HepG2 (cell line): Measurements from ENCODE around the gene PCARE.

Experiments
- ELF4 ChIP-seq: sonication (generic); formaldehyde crosslinking; IDR thresholded peaks from 2 replicates; pipeline ENCODE4 v1.5.0; 2020; ENCODE audit warnings: missing genetic modification reagents, mild to moderate bottlenecking, moderate library complexity, borderline replicate concordance
- GABPA ChIP-seq, 2 experiments: IDR thresholded peaks; 2 replicates each; pipeline ENCODE4 v1.6.1; 2011 to 2016; ENCODE audit warnings: low read depth in 2 of 2, low read length in 1 of 2, missing biosample characterization in 1 of 2, missing genetic modification characterization in 1 of 2
- MAFK ChIP-seq, 2 experiments: IDR thresholded peaks in 1 of 2; conservative IDR thresholded peaks in 1 of 2; 2 replicates each; pipeline ENCODE4 v1.6.1; 2011; ENCODE audit warnings: improper control_type of control experiment in 2 of 2, low read length in 2 of 2
- ZNF431 ChIP-seq: sonication (generic); formaldehyde crosslinking; IDR thresholded peaks from 2 replicates; pipeline ENCODE4 v1.9.0; 2022; ENCODE audit warnings: missing genetic modification reagents, low read depth, mild to moderate bottlenecking, borderline replicate concordance
- TF ChIP-seq, protein P1 (sequence below): sonication (generic); formaldehyde crosslinking; IDR thresholded peaks from 2 replicates; pipeline ENCODE4 v1.5.0; 2020; ENCODE audit warnings: mild to moderate bottlenecking, missing genetic modification reagents, moderate library complexity
- TF ChIP-seq, protein P2 (sequence below): sonication (generic); formaldehyde crosslinking; IDR thresholded peaks from 2 replicates; pipeline ENCODE4 v1.4.0; 2020; ENCODE audit warnings: missing genetic modification reagents

GRCh38 chr2:29035016-29035745 is 39.1 kb downstream of the PCARE start:
- TF ChIP-seq ZNF431 (CRISPR knock-in tag) (no peak), MAFK (conservative IDR thresholded peaks at IDR 0.05 in 1 of 2, IDR thresholded peaks at IDR 0.05 in 1 of 2; ENCODE audit: low read length in 2 of 2) (no peak), ELF4 (CRISPR knock-in tag) (no peak), GABPA (IDR thresholded peaks at IDR 0.05; ENCODE audit: low read depth, low read length) (no peak), GABPA (CRISPR knock-in tag; IDR thresholded peaks at IDR 0.05; ENCODE audit: low read depth) (no peak)
- TF ChIP-seq, protein P1, sequence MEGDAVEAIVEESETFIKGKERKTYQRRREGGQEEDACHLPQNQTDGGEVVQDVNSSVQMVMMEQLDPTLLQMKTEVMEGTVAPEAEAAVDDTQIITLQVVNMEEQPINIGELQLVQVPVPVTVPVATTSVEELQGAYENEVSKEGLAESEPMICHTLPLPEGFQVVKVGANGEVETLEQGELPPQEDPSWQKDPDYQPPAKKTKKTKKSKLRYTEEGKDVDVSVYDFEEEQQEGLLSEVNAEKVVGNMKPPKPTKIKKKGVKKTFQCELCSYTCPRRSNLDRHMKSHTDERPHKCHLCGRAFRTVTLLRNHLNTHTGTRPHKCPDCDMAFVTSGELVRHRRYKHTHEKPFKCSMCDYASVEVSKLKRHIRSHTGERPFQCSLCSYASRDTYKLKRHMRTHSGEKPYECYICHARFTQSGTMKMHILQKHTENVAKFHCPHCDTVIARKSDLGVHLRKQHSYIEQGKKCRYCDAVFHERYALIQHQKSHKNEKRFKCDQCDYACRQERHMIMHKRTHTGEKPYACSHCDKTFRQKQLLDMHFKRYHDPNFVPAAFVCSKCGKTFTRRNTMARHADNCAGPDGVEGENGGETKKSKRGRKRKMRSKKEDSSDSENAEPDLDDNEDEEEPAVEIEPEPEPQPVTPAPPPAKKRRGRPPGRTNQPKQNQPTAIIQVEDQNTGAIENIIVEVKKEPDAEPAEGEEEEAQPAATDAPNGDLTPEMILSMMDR = no peak
- TF ChIP-seq, protein P2, sequence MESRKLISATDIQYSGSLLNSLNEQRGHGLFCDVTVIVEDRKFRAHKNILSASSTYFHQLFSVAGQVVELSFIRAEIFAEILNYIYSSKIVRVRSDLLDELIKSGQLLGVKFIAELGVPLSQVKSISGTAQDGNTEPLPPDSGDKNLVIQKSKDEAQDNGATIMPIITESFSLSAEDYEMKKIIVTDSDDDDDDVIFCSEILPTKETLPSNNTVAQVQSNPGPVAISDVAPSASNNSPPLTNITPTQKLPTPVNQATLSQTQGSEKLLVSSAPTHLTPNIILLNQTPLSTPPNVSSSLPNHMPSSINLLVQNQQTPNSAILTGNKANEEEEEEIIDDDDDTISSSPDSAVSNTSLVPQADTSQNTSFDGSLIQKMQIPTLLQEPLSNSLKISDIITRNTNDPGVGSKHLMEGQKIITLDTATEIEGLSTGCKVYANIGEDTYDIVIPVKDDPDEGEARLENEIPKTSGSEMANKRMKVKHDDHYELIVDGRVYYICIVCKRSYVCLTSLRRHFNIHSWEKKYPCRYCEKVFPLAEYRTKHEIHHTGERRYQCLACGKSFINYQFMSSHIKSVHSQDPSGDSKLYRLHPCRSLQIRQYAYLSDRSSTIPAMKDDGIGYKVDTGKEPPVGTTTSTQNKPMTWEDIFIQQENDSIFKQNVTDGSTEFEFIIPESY (CRISPR knock-in tag) = no peak
